GM21526 (cell line): Measurements from ENCODE around the gene RBM4B.

Experiments used
- ATAC-seq: cut with Tn5 transposase; IDR thresholded peaks from one replicate; pipeline ENCODE4 v1.9.1; 2021; ENCODE audit warnings: moderate library complexity; ENCODE audit not compliant: unreplicated experiment, low FRiP score

RBM4B gene

GRCh38 chr11:66708094-66708493, 30.4 kb upstream of the RBM4B start:
- ATAC-seq, result no peak

DNA sequence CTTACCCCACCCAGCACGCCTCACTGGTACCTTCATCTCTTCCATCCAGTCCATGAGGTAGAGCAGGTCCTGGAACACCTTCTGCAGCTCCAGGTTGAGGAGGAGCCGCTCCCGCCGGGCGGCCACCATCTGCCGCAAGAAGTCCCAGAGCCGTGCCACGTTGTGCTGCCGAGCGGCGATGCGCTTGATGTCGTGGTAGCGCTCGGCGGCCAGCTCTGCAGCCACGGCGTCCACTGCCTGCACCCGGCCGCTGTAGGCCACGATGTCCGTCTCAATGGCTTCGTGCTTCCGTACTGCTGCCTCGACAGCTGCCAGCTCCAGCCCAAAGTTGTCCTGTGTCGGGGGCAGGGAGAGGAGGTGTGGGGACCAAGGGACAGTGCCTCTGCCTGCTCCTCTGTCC, 29.8 kb upstream of the RBM4B start:
- ATAC-seq, result no peak

GRCh38 chr11:66706989-66707388, 29.3 kb upstream of the RBM4B start:
- ATAC-seq, result no peak

DNA sequence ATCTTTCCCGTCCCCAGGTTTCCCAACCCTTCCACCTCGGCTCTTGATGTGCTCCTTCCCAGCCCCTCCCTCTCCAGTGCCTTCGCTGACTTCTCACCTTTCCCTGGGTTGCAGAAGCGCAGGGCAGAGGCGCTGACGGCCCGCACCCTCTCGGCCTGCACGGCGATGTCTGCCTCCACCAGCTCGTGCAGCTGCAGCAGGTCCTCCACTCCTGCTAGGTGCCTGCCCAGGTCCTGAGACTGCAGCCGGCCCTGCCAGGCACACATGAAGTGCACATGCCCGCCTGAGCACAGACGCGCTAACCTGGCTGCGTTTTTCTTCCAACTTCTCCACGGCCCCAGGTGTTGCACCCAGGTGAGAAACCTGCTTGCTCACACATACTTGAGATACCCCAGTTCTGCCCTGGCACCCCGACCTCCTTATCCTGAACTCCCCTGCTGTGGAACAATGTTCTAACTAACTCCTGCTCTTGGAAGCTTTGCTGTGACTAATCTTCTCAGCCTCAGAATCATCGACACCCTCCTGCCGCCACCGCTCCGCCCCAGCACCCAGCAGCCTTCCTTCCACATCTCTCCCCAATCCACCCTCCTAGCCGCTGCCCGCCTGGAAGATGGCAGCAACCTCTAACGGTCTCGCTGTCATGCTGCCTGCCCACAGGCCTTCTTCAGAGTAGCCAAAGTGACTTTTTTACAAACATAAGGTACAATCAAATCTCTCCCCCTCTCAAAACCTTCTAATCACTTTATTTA, 28.1 kb upstream of the RBM4B start:
- no peak for ATAC-seq

- ATAC-seq, result no peak
Measured at GRCh38 chr11:66704659-66705360, 27.1 kb upstream of the RBM4B start.

GRCh38 chr11:66701432-66702240, 23.9 kb upstream of the RBM4B start:
- no peak for ATAC-seq

- ATAC-seq, result no peak
Measured at GRCh38 chr11:66700742-66701141, 23.1 kb upstream of the RBM4B start.

- ATAC-seq, result no peak
Measured at GRCh38 chr11:66700337-66700736, 22.6 kb upstream of the RBM4B start.

- no peak for ATAC-seq
Measured at GRCh38 chr11:66698491-66698890, 20.8 kb upstream of the RBM4B start.

DNA sequence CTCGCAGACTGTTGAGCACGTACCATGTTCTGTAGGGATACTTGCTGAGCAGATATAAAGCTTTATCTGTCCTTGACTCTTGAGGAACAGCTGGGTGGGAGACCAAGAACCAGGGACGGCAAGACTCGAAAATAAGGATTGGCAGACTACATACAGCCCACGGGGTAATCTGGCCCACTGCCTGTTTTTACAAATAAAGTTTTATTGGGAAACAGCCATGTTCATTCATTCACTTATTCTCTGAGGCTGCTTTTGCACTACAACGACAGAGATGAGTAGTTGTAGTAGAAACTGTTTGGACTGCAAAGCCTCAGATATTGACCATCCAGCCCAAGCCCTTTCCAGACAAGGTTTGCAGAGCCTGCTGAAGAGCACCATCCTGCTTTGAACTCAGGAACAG, 20.3 kb upstream of the RBM4B start:
- no peak for ATAC-seq

- no peak for ATAC-seq
Measured at GRCh38 chr11:66696146-66696545, 18.5 kb upstream of the RBM4B start.

DNA sequence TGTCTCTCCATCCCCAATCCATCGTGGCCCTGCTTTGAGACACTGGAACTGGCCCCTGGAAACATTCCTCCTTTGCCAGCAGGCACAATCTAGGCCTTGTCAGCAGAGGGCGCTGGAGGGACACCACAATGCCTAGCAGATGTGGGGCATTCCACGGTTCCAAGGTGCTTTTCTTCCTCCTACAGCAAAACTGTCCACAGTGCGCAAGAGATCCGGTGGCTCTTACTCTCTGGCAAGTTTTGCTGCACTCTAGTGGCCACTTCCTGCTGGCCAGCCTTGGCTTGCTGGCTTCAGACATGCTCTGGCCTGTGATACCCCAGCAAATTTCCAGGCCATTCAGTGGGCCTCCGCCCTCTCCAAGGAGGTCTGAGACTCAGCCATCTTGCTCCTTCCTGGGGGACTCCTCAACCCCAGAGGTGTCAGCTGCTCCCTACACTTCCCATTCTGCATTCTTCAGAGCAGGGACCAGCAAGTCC, 17.1 kb upstream of the RBM4B start:
- ATAC-seq, result no peak

GRCh38 chr11:66694056-66694410, 16.3 kb upstream of the RBM4B start:
- ATAC-seq, result no peak

DNA sequence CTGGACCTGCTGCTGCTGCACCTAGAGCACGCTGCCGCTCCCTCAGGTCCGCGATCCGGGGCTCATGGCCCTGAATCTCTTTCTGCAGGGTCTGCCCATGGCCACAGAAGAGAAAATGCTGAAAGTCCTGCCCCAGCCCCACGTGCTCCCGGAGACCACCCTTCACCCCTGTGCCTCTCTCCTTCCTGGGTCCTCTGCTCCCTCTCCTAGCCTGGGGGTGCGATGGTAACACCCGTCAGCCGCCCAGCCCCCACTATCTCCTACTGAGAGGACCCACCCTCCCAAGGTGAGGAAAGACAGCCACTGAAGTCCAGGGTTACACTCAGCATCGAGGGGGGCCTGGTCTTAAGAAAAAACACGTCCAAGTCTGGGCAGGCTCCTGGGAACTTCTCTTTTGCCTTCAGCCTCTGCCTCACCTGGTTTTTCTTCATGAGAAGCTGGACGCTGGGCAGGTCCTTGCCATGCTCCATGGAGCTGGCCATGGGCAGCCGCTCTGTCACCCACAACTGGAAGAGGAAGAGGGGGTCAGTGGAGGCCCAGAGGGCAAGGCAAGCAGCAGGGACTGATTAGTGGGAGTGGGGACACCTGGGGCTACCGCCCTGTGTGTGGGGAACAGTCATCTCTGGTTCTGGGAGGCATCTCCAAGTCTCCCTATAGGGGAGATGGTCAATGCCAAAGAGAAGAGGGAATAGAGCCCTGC, 15.8 kb upstream of the RBM4B start:
- ATAC-seq, result no peak

DNA sequence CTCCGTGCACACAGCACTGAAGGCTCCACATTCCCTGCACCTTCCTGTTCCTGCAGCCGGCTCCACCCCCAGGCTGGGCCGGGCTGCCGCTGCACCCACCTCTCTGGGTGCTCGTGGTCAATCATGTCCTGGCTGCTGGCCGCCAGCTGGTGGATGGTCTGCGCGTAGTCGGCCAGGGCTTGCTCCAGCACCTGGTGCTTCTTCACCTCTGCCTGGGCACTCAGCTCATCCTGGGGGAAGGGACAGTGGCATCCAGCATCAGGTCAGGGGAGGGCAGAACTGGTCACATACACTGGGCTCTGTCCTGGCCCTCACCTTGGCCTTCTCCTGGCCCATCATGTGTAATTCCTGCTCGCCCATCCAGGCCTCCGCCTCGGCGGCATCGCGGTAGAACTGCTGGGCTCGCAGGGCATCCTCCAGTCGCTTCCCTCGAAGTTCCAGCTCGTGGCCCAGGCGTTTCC, 15.2 kb upstream of the RBM4B start:
- ATAC-seq, result no peak

- no peak for ATAC-seq
Measured at GRCh38 chr11:66692446-66692845, 14.8 kb upstream of the RBM4B start.

GRCh38 chr11:66691311-66691980, 13.8 kb upstream of the RBM4B start:
- no peak for ATAC-seq

GRCh38 chr11:66689661-66690590, 12.2 kb upstream of the RBM4B start:
- ATAC-seq, result no peak
